SK-N-SH treated with all-trans-retinoic acid at 6 μM for 48 hours (cell line): ENCODE data around the gene GPR55.

Source experiments
- ATAC-seq: fragments of 200-7000 bp; cut with Tn5 transposase; 3 replicates; pipeline ENCODE4 v1.9.1; 2020; ENCODE audit warnings: mild to moderate bottlenecking, moderate library complexity
- ARNTL ChIP-seq: fragments of 450-650 bp; formaldehyde crosslinking; IDR thresholded peaks from 2 replicates; pipeline ENCODE4 v1.5.0; 2020; ENCODE audit warnings: low read depth, mild to moderate bottlenecking, moderate library complexity, borderline replicate concordance
- BACH2 ChIP-seq: fragments of 250-450 bp; sonication (Bioruptor Pico); IDR thresholded peaks from 2 replicates; pipeline ENCODE4 v1.9.0; 2021; ENCODE audit warnings: mild to moderate bottlenecking, borderline replicate concordance
- CSDC2 ChIP-seq: fragments of 250-450 bp; sonication (Bioruptor Pico); IDR thresholded peaks from 2 replicates; pipeline ENCODE4 v1.5.0; 2020; ENCODE audit warnings: mild to moderate bottlenecking, moderate library complexity
- GLIS3 ChIP-seq: fragments of 250-450 bp; sonication (Bioruptor Pico); IDR thresholded peaks from 2 replicates; pipeline ENCODE4 v1.5.0; 2020; ENCODE audit warnings: mild to moderate bottlenecking, moderate library complexity
- ISL1 ChIP-seq: fragments of 250-450 bp; sonication (Bioruptor Pico); IDR thresholded peaks from 2 replicates; pipeline ENCODE4 v2.1.2; 2022; ENCODE audit warnings: mild to moderate bottlenecking, moderate library complexity
- OSR1 ChIP-seq: fragments of 250-450 bp; sonication (Bioruptor Pico); IDR thresholded peaks from 2 replicates; pipeline ENCODE4 v1.8.0; 2022; ENCODE audit warnings: moderate library complexity, mild to moderate bottlenecking, inconsistent platforms
- PPARA ChIP-seq: fragments of 250-450 bp; sonication (Bioruptor Pico); IDR thresholded peaks from 2 replicates; pipeline ENCODE4 v1.5.0; 2020; ENCODE audit warnings: mild to moderate bottlenecking, borderline replicate concordance
- RARB ChIP-seq: fragments of 250-450 bp; sonication (Bioruptor Pico); IDR thresholded peaks from 2 replicates; pipeline ENCODE4 v1.8.0; 2021; ENCODE audit warnings: mild to moderate bottlenecking, moderate library complexity
- TCF4 ChIP-seq: fragments of 250-450 bp; sonication (Bioruptor Pico); IDR thresholded peaks from 2 replicates; pipeline ENCODE4 v1.8.0; 2021; ENCODE audit warnings: mild to moderate bottlenecking, moderate library complexity, borderline replicate concordance
- TOX ChIP-seq: fragments of 250-450 bp; sonication (Bioruptor Pico); IDR thresholded peaks from 2 replicates; pipeline ENCODE4 v1.8.0; 2021; ENCODE audit warnings: mild to moderate bottlenecking, moderate library complexity, borderline replicate concordance
- ZC3H10 ChIP-seq: fragments of 250-450 bp; sonication (Bioruptor Pico); IDR thresholded peaks from 2 replicates; pipeline ENCODE4 v1.5.1; 2021; ENCODE audit warnings: mild to moderate bottlenecking, moderate library complexity
- ZFP30 ChIP-seq: fragments of 450-650 bp; formaldehyde crosslinking; IDR thresholded peaks from 2 replicates; pipeline ENCODE4 v1.5.0; 2022; ENCODE audit warnings: mild to moderate bottlenecking, moderate library complexity
- ZNF70 ChIP-seq: fragments of 450-650 bp; formaldehyde crosslinking; IDR thresholded peaks from 2 replicates; pipeline ENCODE4 v1.5.0; 2020; ENCODE audit warnings: mild to moderate bottlenecking, moderate library complexity
- ZNF8 ChIP-seq: fragments of 450-650 bp; formaldehyde crosslinking; IDR thresholded peaks from 2 replicates; pipeline ENCODE4 v1.5.0; 2020; ENCODE audit warnings: mild to moderate bottlenecking, moderate library complexity
- TF ChIP-seq, protein P1 (sequence below): fragments of 250-450 bp; sonication (Bioruptor Pico); IDR thresholded peaks from 2 replicates; pipeline ENCODE4 v1.5.1; 2020; ENCODE audit warnings: low read depth, mild to moderate bottlenecking, moderate library complexity
- TF ChIP-seq, protein P2 (sequence below): fragments of 250-450 bp; sonication (Bioruptor Pico); IDR thresholded peaks from 2 replicates; pipeline ENCODE4 v1.5.0; 2020; ENCODE audit warnings: mild to moderate bottlenecking, moderate library complexity
- TF ChIP-seq, protein P3 (sequence below): fragments of 250-450 bp; sonication (Bioruptor Pico); IDR thresholded peaks from 2 replicates; pipeline ENCODE4 v1.5.1; 2021; ENCODE audit warnings: mild to moderate bottlenecking, moderate library complexity
- TF ChIP-seq, protein P4 (sequence below): fragments of 250-450 bp; sonication (Bioruptor Pico); IDR thresholded peaks from 2 replicates; pipeline ENCODE4 v1.8.0; 2021; ENCODE audit warnings: low read depth, mild to moderate bottlenecking, moderate library complexity, borderline replicate concordance

The GPR55 gene

GRCh38 chr2:230944123-230944653, 19.1 kb upstream of the GPR55 start:
- TF ChIP-seq, protein P1, sequence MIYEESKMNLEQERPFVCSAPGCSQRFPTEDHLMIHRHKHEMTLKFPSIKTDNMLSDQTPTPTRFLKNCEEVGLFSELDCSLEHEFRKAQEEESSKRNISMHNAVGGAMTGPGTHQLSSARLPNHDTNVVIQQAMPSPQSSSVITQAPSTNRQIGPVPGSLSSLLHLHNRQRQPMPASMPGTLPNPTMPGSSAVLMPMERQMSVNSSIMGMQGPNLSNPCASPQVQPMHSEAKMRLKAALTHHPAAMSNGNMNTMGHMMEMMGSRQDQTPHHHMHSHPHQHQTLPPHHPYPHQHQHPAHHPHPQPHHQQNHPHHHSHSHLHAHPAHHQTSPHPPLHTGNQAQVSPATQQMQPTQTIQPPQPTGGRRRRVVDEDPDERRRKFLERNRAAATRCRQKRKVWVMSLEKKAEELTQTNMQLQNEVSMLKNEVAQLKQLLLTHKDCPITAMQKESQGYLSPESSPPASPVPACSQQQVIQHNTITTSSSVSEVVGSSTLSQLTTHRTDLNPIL (CRISPR knock-in tag), result no peak
- TF ChIP-seq TCF4 (CRISPR knock-in tag) (no peak), ZNF70 (CRISPR knock-in tag) (no peak), ZNF8 (CRISPR knock-in tag) (no peak)
- ATAC-seq, result no peak

GRCh38 chr2:230942920-230943896, 18.2 kb upstream of the GPR55 start:
- ATAC-seq, result no peak
- no peak for TF ChIP-seq ZFP30 (CRISPR knock-in tag)
- TF ChIP-seq ZNF70 (CRISPR knock-in tag), result no peak
- TF ChIP-seq PPARA (CRISPR knock-in tag), result no peak
- TF ChIP-seq GLIS3 (CRISPR knock-in tag), result no peak
- no peak for TF ChIP-seq RARB (CRISPR knock-in tag)
- no peak for TF ChIP-seq OSR1
- TF ChIP-seq, protein P2, sequence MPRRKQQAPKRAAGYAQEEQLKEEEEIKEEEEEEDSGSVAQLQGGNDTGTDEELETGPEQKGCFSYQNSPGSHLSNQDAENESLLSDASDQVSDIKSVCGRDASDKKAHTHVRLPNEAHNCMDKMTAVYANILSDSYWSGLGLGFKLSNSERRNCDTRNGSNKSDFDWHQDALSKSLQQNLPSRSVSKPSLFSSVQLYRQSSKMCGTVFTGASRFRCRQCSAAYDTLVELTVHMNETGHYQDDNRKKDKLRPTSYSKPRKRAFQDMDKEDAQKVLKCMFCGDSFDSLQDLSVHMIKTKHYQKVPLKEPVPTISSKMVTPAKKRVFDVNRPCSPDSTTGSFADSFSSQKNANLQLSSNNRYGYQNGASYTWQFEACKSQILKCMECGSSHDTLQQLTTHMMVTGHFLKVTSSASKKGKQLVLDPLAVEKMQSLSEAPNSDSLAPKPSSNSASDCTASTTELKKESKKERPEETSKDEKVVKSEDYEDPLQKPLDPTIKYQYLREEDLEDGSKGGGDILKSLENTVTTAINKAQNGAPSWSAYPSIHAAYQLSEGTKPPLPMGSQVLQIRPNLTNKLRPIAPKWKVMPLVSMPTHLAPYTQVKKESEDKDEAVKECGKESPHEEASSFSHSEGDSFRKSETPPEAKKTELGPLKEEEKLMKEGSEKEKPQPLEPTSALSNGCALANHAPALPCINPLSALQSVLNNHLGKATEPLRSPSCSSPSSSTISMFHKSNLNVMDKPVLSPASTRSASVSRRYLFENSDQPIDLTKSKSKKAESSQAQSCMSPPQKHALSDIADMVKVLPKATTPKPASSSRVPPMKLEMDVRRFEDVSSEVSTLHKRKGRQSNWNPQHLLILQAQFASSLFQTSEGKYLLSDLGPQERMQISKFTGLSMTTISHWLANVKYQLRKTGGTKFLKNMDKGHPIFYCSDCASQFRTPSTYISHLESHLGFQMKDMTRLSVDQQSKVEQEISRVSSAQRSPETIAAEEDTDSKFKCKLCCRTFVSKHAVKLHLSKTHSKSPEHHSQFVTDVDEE (CRISPR knock-in tag), result no peak
- no peak for TF ChIP-seq ZC3H10 (CRISPR knock-in tag)
- TF ChIP-seq TCF4 (CRISPR knock-in tag), result no peak
- TF ChIP-seq, protein P1 (CRISPR knock-in tag), result no peak
- no peak for TF ChIP-seq ARNTL (CRISPR knock-in tag)
- TF ChIP-seq CSDC2 (CRISPR knock-in tag), result no peak
- no peak for TF ChIP-seq ISL1 (CRISPR knock-in tag)
- no peak for TF ChIP-seq ZNF8 (CRISPR knock-in tag)
- TF ChIP-seq, protein P3, sequence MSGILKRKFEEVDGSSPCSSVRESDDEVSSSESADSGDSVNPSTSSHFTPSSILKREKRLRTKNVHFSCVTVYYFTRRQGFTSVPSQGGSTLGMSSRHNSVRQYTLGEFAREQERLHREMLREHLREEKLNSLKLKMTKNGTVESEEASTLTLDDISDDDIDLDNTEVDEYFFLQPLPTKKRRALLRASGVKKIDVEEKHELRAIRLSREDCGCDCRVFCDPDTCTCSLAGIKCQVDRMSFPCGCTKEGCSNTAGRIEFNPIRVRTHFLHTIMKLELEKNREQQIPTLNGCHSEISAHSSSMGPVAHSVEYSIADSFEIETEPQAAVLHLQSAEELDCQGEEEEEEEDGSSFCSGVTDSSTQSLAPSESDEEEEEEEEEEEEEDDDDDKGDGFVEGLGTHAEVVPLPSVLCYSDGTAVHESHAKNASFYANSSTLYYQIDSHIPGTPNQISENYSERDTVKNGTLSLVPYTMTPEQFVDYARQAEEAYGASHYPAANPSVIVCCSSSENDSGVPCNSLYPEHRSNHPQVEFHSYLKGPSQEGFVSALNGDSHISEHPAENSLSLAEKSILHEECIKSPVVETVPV (CRISPR knock-in tag), result no peak

- no peak for ATAC-seq
- TF ChIP-seq ZNF70 (CRISPR knock-in tag) (no peak), TOX (CRISPR knock-in tag) (no peak), BACH2 (CRISPR knock-in tag) (no peak), PPARA (CRISPR knock-in tag) (no peak), GLIS3 (CRISPR knock-in tag) (no peak)
- TF ChIP-seq, protein P4, sequence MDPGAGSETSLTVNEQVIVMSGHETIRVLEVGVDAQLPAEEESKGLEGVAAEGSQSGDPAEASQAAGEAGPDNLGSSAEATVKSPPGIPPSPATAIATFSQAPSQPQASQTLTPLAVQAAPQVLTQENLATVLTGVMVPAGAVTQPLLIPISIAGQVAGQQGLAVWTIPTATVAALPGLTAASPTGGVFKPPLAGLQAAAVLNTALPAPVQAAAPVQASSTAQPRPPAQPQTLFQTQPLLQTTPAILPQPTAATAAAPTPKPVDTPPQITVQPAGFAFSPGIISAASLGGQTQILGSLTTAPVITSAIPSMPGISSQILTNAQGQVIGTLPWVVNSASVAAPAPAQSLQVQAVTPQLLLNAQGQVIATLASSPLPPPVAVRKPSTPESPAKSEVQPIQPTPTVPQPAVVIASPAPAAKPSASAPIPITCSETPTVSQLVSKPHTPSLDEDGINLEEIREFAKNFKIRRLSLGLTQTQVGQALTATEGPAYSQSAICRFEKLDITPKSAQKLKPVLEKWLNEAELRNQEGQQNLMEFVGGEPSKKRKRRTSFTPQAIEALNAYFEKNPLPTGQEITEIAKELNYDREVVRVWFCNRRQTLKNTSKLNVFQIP (CRISPR knock-in tag), result no peak
Observed at GRCh38 chr2:230942371-230942770, 17.3 kb upstream of the GPR55 start.
